C4-2B (cell line): ENCODE results near the gene CNTFR.

Source experiments
- CTCF ChIP-seq: fragments of 450-650 bp; conservative IDR thresholded peaks from 2 replicates; pipeline ENCODE4 v1.5.1; 2017; ENCODE audit warnings: mild to moderate bottlenecking
- ZFX ChIP-seq: fragments of 450-650 bp; IDR thresholded peaks from 2 replicates; pipeline ENCODE4 v1.6.1; 2017

GRCh38 chr9:34591917-34592866, 2.7 kb upstream of the CNTFR start:
- TF ChIP-seq CTCF = peak; percentile 79
- no peak for TF ChIP-seq ZFX
